ENCODE measurements around the gene FSD2.
"Not testable (repeated sequence)": the region's sequence is repeated elsewhere in the genome, so short reads cannot be mapped to it uniquely, and the experiment has no call there.

FSD2 gene

DNA sequence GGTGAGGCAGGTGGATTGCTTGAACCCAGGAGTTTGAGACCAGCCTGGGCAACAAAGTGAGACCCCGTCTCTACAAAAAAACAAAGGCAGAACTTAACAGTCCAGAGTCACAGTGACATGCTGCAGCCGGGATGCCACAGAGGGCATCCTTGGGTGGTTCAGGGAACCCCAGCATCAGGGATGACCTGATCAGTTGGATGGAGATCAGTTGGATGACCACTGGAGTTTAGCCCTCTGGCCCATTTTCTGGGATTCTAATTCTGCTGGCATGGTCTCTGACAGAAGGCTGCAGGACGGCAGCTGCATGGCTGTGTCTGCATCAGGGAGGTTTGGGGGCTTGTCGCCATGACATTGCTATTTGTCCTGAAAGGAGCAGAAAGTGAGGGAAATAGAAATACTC lies 23.4 kb upstream of the FSD2 start:
- DNase-seq = no peak

DNA sequence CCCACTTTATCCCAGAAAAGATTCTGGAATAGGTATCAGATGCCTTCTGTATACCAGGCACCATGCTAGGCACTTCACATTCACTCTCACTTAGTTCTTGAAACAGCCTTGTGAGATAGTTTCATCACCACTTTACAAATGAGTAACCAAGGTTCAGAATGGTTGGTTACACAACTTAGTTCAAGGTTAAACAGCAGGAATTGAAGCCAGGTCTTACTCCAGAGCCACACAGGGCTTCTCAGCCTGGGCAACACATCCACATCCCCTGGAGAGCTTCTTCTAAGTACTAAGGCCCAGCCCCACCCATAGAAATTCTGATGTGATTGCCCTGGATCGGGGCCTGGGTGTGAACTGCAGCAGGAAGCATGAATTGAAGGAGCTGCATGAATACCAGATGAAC lies 22.2 kb upstream of the FSD2 start:
- no peak for DNase-seq

DNA sequence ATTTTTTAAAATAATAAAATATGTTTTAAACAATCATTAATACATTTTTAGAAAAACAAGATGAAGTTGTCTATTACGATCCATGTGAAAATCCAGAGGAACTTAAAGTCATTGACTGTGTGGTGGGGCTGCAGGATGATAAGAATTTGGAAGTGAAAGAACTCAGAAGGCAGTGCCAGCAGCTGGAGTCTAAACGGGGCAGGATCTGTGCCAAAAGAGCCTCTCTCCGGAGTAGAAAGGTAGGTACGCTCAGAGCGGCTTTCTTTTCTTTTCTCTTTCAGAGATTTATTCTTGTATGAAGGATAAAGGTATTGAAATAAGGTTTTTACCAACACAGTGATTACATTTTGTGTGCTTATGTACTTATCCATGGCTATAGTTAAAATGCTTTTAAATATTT lies 17.2 kb upstream of the FSD2 start:
- no peak for DNase-seq

DNA sequence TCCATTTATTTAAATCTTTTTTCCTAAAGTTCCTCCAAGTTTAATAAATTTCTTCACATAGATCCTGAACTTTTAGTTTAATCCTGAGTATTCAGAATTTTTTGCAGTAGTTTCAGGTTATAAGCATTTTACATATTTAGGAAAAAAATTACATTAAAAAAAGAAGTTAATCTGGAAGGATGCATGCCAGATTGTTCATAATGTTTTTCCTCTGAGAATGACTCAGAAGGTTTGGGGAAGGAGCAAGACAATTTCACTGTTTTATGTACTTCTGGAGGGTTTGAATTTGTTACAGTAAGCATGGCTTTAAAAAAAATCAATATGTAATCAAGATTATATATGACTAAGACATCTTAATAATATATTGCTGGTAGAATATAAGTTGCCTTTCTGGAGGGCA lies 16.0 kb upstream of the FSD2 start:
- not testable (repeated sequence) for DNase-seq

DNA sequence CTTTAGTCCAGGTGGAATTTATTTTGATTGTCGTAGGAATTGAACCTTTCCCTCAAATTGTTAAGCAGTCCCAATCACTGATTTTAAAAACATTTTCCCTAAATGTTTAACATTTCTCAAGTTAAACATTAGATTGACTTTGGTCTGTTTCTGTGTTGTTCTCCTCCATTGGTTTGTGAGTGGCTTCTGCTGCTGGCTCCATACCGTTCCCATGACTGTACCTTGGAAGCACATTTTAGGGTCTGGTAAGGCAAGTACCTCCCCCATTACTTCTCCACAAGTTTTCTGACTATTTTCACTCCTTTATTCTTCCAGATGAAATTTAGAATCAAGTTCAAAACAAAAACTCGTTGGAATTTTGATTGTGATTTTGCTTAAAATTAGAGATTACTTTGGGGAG lies 15.5 kb upstream of the FSD2 start:
- not testable (repeated sequence) for DNase-seq

DNA sequence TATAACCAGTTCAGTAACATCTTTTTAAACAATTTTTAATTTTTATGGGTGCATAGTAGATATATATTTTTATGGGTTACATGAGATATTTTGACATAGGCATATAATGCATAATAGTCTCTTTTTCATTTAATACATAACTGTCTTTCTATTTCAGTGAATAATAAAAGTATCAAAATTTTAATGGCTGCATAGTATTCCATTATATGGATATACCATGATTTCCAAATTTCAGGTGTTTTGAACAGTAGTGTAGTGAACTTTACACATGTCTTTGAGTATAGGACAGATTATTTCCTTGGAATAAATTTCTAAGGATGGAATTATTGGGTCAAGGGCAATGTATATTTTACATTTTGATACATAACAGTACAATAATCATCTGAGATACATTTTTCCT lies 14.3 kb upstream of the FSD2 start:
- no peak for DNase-seq

DNA sequence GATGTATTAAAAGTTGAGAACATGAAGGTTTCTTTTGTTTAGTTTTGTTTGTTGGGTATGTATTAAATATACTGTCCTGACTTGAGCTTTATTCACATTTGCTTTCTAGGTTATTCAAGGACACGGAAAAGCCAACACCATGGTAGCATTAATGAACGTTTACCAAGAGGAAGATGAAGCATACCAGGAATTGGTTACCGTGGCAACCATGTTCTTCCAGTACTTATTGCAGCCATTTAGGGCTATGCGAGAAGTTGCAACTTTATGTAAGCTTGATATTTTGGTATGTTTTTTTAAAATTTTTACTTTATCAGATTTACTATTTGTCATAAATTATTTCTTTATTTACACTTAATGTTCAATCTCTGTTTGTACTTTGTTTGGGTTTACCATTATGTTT lies 7.1 kb upstream of the FSD2 start:
- DNase-seq = no peak

DNA sequence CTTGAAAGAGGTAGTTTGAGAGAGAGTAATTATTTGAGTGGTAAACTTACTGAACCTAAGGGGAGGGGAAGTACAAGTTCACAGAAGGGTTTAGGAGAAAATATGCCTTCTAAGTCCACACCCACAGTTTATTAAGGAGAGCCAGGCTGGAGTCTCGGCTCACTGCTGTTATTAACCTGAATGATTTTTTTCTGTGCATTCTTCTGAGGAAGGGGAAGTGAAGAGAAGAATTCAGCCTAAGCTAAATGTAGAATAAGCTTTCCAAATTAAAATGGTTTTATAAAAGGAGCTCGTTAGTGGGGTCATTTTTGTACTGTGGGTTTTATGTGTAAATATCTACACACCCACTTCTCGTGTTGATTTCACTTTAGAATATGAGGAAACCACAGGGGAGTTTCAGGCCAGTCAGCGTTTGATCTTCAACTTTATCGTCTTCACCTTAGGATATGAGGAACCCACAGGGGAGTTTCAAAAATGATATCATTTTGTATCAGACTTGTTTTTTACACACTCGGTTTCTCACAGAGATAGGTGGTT lies 5.1 kb upstream of the FSD2 start:
- DNase-seq = no peak

DNA sequence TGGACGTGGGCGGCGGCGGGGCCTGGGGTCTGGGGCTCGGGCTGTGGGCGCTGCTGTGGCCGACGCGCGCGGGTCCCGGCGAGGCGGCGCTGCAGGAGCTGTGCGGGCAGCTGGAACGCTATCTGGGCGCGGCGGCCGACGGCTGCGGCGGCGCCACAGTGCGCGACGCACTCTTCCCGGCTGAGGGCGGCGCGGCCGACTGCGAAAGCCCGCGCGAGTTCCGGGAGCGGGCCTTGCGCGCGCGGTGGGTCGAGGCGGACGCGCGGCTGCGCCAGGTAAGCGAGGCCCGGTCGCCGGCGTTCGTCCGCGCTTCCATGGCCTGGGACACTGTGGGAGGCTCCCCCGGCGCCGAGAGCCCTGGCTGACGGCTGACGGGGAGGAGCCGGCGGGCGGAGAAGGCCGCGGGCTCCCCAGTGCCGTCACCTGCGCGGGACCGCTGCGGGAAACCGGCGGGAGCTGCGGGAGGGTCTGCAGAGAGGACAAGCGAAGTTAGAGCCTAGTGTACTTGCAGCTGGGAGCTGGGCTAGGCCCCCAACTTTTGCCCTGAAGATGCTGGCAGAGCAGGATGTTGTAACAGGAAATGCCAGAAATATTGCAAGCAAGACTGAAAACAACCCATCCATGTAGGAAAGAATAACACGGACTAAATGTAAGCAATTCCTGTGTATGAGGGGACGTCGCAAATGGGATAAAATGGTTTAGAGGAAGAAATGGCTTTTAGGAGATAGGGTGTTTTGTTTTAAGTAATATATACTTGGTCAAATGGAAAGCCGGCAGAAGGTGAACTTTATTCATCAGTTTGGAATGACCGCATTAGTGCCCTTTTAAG lies 4.4 kb upstream of the FSD2 start:
- no peak for DNase-seq

DNA sequence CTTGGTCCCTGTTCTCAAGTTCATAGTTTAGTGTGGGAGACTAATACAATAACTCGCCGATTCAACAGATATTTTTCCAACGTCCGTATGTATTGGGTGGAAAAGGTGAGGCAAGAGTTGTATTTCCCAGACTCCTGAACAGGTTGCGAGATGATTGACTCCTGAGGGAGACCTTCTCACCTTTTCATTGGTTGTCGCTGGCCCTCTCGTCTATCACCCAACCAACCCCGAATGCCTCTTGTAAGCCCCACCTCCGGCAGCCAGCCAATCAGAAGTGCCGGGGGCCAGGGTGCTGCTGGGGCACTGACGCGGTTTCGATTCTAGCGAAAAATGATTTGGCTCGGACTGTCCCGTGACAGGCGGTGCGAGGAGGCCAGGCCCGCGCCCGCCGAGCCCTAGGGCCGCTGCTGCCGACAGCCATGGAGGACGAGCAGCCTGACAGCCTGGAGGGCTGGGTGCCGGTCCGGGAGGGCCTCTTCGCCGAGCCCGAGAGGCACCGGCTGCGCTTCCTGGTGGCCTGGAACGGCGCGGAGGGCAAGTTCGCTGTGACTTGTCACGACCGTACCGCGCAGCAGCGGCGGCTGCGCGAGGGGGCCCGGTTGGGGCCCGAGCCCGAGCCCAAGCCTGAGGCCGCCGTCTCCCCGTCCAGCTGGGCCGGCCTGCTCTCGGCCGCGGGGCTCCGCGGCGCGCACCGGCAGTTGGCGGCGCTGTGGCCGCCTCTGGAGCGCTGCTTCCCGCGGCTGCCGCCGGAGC lies 3.6 kb upstream of the FSD2 start, which contains the start of gene WHAMM:
WHAMM (plus strand) TSS at position 321 of the 753 bp plus-strand sequence; CDS start at position 420, 99 bp downstream.
- DNase-seq = peak; percentile 99

DNA sequence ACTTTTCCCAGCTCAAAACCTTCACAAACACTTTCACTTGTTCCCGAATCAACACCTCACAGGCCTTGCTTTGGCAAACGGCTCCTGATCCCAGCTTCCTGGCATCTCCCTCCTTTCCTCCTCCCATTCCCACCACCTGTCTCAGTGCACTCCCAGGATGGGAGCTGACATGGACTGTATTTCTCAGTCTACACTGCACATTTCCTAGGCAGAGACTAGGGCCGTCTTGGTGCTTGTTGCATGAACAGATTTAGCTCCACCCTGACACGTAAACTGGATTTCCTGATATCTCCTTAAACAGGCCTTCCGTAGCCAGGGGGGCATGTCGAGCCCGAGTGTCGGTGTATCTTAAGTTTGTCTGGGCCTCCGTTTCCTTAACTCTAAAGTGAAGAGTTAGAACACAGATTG lies 2.8 kb upstream of the FSD2 start:
- DNase-seq = no peak

DNA sequence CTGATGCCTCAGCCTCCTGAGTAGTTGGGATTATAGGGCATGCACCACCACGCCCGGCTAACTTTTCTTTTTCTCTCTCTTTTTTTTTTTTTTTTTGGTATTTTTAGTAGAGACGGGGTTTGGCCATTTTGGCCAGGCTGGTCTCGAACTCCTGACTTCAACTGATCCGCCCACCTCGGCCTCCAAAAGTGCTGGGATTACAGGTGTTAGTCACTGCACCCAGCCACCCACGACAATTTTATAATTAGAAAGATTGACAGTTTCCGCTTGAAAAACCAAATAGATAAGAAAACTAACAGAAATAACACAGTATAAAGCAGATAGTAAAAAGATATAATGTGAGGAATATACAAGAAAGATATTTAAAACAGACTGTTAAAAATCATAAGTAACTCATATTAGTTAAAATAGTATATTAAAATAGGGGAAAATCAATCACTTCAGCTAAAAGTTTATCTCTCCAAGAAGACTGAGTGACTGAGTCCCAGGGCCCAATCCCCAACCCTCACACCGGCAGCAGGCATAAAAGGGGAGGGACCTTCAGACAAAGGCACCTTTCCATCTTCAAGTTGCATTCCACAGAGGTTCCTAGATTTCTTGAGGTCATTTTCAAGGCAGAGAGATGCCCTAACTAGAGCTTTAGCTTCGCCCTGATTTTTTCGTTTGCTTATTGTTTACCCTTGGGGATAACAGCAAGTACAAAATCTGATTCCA lies 2.2 kb upstream of the FSD2 start:
- DNase-seq = no peak

DNA sequence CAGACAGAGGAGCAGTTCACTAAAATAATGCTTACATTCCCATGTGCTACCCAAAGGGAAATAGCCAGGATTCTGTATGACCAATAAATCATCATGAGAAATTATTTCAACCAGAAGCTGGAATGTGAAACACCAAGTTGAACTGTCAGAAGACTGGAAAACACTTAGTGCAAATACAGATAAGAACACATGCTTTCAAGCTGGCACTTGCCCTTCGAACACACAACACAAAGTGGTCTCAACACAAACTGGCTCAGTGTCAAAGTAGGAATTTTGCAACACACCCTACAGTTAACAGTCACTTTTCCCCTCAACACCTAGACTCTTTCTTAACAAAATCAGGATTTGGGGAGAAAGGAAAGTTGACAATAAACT lies 1.3 kb downstream of the FSD2 start:
- DNase-seq = no peak

DNA sequence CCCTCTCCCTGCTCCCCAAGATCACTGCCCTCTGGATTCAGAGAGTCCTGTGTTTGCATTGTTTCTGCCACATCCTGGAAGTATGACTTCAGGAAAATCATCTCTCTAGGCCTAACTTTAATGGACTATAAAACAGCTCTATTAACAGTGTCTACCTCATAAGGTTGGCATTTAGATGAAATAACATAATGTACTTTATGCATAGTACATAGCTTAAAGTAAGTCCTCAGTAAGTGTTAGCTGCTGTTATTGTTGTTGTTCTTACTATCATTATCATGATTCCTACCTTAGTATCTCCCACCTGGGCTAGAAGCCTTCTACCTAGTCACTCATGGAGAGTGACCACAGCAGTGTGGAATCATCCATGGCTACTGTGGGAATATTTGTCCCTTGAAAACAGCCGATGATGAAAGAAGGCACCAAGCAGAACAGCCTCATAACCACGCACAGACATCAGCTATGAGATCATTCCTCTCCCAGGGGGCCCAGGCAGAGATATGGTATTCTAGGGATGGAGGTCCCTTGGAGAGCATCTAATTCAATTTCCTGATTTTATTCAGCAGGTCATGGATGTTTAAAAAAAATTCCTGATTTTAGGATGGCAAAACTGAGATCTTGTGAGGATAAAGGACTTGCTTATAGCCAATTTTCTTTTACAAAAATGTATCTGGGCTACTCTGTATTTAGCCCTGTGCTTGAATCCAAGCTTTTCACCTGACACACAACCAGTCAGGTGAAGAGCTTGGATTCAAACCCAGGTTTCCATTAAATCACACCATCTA lies 1.9 kb downstream of the FSD2 start:
- no peak for DNase-seq

DNA sequence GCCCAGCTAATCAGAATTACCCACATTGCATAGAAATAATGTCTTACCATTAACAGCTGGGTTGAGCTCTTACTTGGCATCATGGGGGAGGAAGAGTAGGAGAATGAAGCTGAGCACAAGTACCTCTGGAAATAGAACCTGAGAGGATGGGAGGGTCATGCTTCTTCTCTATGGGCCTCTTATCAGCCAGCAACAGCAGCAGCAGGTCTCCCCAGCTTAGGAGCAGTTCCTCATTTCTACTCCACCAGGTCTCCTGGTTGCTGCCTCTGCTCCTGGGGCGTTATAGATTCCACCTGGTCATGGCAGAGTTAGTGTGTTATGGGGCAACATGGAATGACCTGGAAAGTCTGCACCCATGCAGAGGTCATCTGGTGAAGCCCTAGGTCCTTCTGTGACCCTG lies 3.4 kb downstream of the FSD2 start:
- DNase-seq = no peak

DNA sequence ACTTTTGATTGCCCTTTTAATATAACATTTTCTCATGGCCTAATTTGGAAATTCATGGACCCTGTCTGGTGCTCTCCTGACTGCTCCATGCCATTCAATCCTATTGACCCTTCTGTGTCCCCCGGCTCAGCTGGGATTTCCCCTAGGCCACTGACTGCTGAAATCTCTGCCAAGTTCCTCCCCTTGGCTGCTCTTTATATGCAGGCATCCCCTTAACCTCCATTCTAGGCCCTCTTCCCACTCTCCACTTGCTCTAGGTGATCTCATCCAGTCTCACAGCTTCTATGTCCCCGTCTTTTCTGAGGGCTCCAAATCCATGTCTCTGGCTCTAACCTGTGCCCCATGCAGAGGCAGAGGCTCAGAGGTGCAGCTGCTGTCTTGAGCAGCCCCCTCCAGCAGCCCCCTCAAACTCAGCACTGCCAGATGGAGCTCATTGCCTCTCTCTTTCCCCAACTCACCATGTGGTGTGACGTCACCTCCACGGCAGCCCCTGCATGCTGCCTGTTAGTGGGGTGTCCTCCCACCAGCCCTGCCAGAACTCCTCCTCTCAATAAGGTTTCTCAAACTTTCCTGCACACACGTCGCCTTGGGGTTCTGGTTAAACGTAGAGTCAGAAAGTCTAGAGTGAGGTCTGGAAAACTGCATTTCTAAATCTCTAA lies 6.6 kb downstream of the FSD2 start:
- no peak for DNase-seq

DNA sequence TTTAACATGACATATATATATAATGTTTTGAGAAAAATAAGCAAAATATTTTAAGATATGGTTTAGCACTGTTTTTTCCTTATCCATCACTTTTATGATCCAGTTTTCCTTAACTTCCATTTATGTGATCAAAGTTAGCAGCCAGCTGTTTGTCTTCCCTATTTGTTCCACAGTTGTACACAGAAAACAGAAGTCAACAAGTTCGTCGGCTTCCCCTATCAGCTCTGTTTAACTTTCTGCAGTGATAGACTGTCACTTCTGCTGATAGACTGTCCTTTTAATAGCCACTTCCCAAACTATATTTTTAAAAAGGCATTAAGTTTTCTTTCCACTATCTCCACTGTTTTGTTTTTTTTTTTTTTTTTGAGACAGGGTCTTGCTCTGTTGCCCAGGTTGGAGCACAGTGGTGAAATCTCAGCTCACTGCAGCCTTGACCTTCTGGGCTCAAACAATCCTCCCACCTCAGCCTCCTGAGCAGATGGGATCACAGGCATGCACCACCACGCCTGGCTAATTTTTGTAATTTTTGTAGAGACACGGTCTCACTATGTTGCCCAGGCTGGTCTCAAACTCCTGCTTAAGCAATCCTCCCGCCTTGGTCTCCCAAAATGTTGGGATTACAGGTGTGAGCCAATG lies 7.2 kb downstream of the FSD2 start:
- DNase-seq = no peak

DNA sequence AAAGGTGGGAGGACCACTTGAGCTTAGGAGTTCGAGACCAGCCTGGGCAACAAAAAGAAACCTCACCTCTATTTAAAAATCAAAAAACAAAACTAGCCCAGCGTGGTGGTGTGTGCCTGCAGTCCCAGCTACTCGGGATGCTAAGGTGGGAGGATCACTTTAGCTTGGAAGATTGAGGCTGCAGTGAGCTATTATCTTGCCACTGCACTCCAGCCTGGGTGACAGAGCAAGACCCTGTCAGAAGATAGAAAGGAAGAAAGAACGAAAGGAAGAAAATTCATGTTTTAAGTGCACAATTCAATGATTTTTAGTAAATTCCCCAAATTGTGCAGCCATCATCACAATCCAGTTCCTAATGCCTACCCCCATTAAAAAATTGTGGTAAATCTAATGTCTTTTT lies 7.8 kb downstream of the FSD2 start:
- DNase-seq = no peak

DNA sequence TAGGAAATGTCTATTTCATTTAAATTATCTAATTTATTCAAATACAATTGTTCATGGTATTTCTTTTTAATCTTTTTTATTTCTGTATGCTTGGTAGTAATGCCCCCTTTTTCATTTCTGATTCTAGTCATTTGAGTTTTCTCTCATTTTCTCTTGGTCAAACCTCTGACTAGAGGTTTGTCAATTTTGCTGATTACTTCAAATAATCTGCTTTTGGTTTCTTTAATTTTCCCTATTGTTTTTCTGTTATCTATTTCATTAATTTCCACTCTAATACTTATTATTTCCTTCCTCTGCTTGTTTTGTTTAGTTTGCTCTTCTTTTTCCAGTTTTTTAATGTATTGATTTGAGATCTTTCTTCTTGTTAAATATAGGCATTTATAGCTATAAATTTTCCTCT lies 12.1 kb downstream of the FSD2 start:
- no peak for DNase-seq

DNA sequence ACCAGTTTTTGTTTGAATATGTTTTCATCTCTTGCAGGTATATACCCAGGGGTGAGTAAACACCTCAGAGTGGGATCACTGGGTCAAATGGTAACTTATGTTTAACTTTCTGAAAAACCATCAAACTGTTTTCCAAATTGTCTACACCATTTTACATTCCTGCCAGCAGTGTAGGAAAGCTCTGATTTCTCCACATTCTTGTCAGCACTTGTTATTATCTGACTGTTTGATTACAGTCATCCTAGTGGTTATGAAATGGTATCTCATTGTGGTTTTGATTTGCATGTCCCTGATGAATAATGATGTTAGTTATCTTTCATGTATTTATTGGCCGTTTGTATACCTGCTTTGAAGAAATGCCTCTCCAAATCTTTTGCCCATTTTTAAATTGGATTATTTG lies 13.8 kb downstream of the FSD2 start:
- no peak for DNase-seq

DNA sequence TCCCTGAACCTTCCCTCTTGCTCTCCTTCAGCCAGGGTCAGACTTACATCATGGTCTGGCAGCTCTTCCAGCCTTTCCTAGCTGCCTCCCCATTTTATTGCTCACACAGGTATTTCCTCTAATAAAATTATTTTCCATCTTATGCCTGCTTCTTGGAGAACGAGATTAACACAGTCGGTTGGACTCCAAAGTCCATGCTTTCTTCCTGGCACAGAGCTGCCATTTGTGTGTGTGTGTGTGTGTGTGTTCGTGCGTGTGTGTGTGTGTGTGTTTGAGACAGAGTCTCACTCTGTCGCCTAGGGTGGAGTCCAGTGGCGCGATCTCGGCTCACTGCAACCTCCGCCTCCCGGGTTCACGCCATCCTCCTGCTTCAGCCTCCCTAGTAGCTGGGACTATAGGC lies 15.5 kb downstream of the FSD2 start:
- DNase-seq = no peak

DNA sequence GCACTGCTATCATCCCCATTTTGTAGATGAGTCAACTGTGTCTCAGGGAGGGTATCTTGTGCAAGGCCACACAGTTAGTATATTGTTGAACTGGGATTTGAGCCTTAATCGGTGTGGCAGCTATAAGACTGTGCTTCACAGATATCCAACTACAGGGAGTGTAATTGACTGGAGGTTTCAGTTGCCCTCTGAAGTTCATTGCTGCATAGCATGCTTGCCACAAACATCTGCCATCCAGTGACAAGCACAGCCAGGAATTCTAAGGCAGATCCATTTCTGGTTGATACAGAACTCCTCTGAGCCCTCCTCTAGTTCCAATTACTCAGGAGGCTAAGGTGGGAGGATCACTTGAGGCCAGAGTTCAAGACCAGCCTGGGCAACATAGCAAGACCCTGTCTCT lies 16.4 kb downstream of the FSD2 start:
- no peak for DNase-seq

Measured in midbrain (tissue), 1 donor.